Measurements from ENCODE around the gene FGD5.

Gene FGD5

GRCh38 chr3:14823910-14824629 is 5.3 kb downstream of the FGD5 start:
- no peaks in the 10 kb centered on the region for H3K4me1 ChIP-seq (ENCODE audit: control insufficient read depth, insufficient read depth, low read length)
- H3K9ac ChIP-seq (ENCODE audit: low read length): no peak overlapping the region
- H3K4me3 ChIP-seq (ENCODE audit: low read length): no peak overlapping the region
- peaks cover 4% of the 10 kb centered on the region for H3K27me3 ChIP-seq (ENCODE audit: control insufficient read depth, insufficient read depth, low read length)
- no peaks in the 10 kb centered on the region for H3K9me3 ChIP-seq (ENCODE audit: control insufficient read depth, low read length)
- H3K36me3 ChIP-seq (ENCODE audit: control insufficient read depth, insufficient read depth, low read length): no peaks in the 10 kb centered on the region

- no peaks in the 10 kb centered on the region for H3K4me1 ChIP-seq (ENCODE audit: control insufficient read depth, insufficient read depth, low read length)
- no peak overlapping the region for H3K4me3 ChIP-seq (ENCODE audit: low read length)
- no peak overlapping the region for H3K9ac ChIP-seq (ENCODE audit: low read length)
- H3K36me3 ChIP-seq (ENCODE audit: control insufficient read depth, insufficient read depth, low read length): no peaks in the 10 kb centered on the region
- no peaks in the 10 kb centered on the region for H3K9me3 ChIP-seq (ENCODE audit: control insufficient read depth, low read length)
- peaks cover 4% of the 10 kb centered on the region for H3K27me3 ChIP-seq (ENCODE audit: control insufficient read depth, insufficient read depth, low read length)
Observed at GRCh38 chr3:14824646-14825045, 5.9 kb downstream of the FGD5 start.

GRCh38 chr3:14826069-14826468 is 7.3 kb downstream of the FGD5 start:
- Histone ChIP-seq H3K4me3 (ENCODE audit: low read length) (no peak overlapping the region), H3K4me1 (ENCODE audit: control insufficient read depth, insufficient read depth, low read length) (no peaks in the 10 kb centered on the region), H3K36me3 (ENCODE audit: control insufficient read depth, insufficient read depth, low read length) (no peaks in the 10 kb centered on the region), H3K9ac (ENCODE audit: low read length) (no peak overlapping the region), H3K9me3 (ENCODE audit: control insufficient read depth, low read length) (no peaks in the 10 kb centered on the region), H3K27me3 (ENCODE audit: control insufficient read depth, insufficient read depth, low read length) (peaks cover 4% of the 10 kb centered on the region)

- Histone ChIP-seq H3K27me3 (ENCODE audit: control insufficient read depth, insufficient read depth, low read length) (peaks cover under 1% of the 10 kb centered on the region), H3K9me3 (ENCODE audit: control insufficient read depth, low read length) (no peaks in the 10 kb centered on the region), H3K36me3 (ENCODE audit: control insufficient read depth, insufficient read depth, low read length) (no peaks in the 10 kb centered on the region), H3K4me1 (ENCODE audit: control insufficient read depth, insufficient read depth, low read length) (no peaks in the 10 kb centered on the region), H3K4me3 (ENCODE audit: low read length) (no peak overlapping the region), H3K9ac (ENCODE audit: low read length) (no peak overlapping the region)
Observed at GRCh38 chr3:14827776-14828175, 9.0 kb downstream of the FGD5 start.

- Histone ChIP-seq H3K9ac (ENCODE audit: low read length) (no peak overlapping the region), H3K4me3 (ENCODE audit: low read length) (no peak overlapping the region), H3K27me3 (ENCODE audit: control insufficient read depth, insufficient read depth, low read length) (no peaks in the 10 kb centered on the region), H3K36me3 (ENCODE audit: control insufficient read depth, insufficient read depth, low read length) (no peaks in the 10 kb centered on the region), H3K4me1 (ENCODE audit: control insufficient read depth, insufficient read depth, low read length) (no peaks in the 10 kb centered on the region), H3K9me3 (ENCODE audit: control insufficient read depth, low read length) (no peaks in the 10 kb centered on the region)
Observed at GRCh38 chr3:14829811-14830210, 11.0 kb downstream of the FGD5 start.

GRCh38 chr3:14831916-14832450 is 13.2 kb downstream of the FGD5 start:
- H3K9ac ChIP-seq (ENCODE audit: low read length): no peak overlapping the region
- no peaks in the 10 kb centered on the region for H3K27me3 ChIP-seq (ENCODE audit: control insufficient read depth, insufficient read depth, low read length)
- no peaks in the 10 kb centered on the region for H3K36me3 ChIP-seq (ENCODE audit: control insufficient read depth, insufficient read depth, low read length)
- no peaks in the 10 kb centered on the region for H3K9me3 ChIP-seq (ENCODE audit: control insufficient read depth, low read length)
- H3K4me1 ChIP-seq (ENCODE audit: control insufficient read depth, insufficient read depth, low read length): peaks cover 6% of the 10 kb centered on the region
- H3K4me3 ChIP-seq (ENCODE audit: low read length): no peak overlapping the region

- H3K36me3 ChIP-seq (ENCODE audit: control insufficient read depth, insufficient read depth, low read length): no peaks in the 10 kb centered on the region
- H3K4me3 ChIP-seq (ENCODE audit: low read length): no peak overlapping the region
- H3K9me3 ChIP-seq (ENCODE audit: control insufficient read depth, low read length): no peaks in the 10 kb centered on the region
- H3K9ac ChIP-seq (ENCODE audit: low read length): no peak overlapping the region
- no peaks in the 10 kb centered on the region for H3K27me3 ChIP-seq (ENCODE audit: control insufficient read depth, insufficient read depth, low read length)
- peaks cover 12% of the 10 kb centered on the region for H3K4me1 ChIP-seq (ENCODE audit: control insufficient read depth, insufficient read depth, low read length)
Observed at GRCh38 chr3:14832975-14833722, 14.4 kb downstream of the FGD5 start.

GRCh38 chr3:14834121-14834520 is 15.4 kb downstream of the FGD5 start:
- no peak overlapping the region for H3K9ac ChIP-seq (ENCODE audit: low read length)
- no peaks in the 10 kb centered on the region for H3K9me3 ChIP-seq (ENCODE audit: control insufficient read depth, low read length)
- H3K27me3 ChIP-seq (ENCODE audit: control insufficient read depth, insufficient read depth, low read length): peaks cover 5% of the 10 kb centered on the region
- no peak overlapping the region for H3K4me3 ChIP-seq (ENCODE audit: low read length)
- H3K4me1 ChIP-seq (ENCODE audit: control insufficient read depth, insufficient read depth, low read length): peaks cover 12% of the 10 kb centered on the region
- H3K36me3 ChIP-seq (ENCODE audit: control insufficient read depth, insufficient read depth, low read length): no peaks in the 10 kb centered on the region

GRCh38 chr3:14834807-14835466 is 16.2 kb downstream of the FGD5 start:
- Histone ChIP-seq H3K4me3 (ENCODE audit: low read length) (no peak overlapping the region), H3K36me3 (ENCODE audit: control insufficient read depth, insufficient read depth, low read length) (no peaks in the 10 kb centered on the region), H3K9me3 (ENCODE audit: control insufficient read depth, low read length) (no peaks in the 10 kb centered on the region), H3K4me1 (ENCODE audit: control insufficient read depth, insufficient read depth, low read length) (peaks cover 12% of the 10 kb centered on the region), H3K27me3 (ENCODE audit: control insufficient read depth, insufficient read depth, low read length) (peaks cover 5% of the 10 kb centered on the region), H3K9ac (ENCODE audit: low read length) (no peak overlapping the region)

GRCh38 chr3:14836049-14836468 is 17.3 kb downstream of the FGD5 start:
- H3K4me3 ChIP-seq (ENCODE audit: low read length): no peak overlapping the region
- peaks cover 12% of the 10 kb centered on the region for H3K4me1 ChIP-seq (ENCODE audit: control insufficient read depth, insufficient read depth, low read length)
- no peaks in the 10 kb centered on the region for H3K9me3 ChIP-seq (ENCODE audit: control insufficient read depth, low read length)
- H3K27me3 ChIP-seq (ENCODE audit: control insufficient read depth, insufficient read depth, low read length): peaks cover 8% of the 10 kb centered on the region
- H3K36me3 ChIP-seq (ENCODE audit: control insufficient read depth, insufficient read depth, low read length): no peaks in the 10 kb centered on the region
- no peak overlapping the region for H3K9ac ChIP-seq (ENCODE audit: low read length)

- Histone ChIP-seq H3K4me1 (ENCODE audit: control insufficient read depth, insufficient read depth, low read length) (peaks cover 16% of the 10 kb centered on the region), H3K9ac (ENCODE audit: low read length) (peak overlapping the region; percentile 22), H3K36me3 (ENCODE audit: control insufficient read depth, insufficient read depth, low read length) (no peaks in the 10 kb centered on the region), H3K27me3 (ENCODE audit: control insufficient read depth, insufficient read depth, low read length) (peaks cover 12% of the 10 kb centered on the region), H3K9me3 (ENCODE audit: control insufficient read depth, low read length) (no peaks in the 10 kb centered on the region), H3K4me3 (ENCODE audit: low read length) (no peak overlapping the region)
Observed at GRCh38 chr3:14837186-14837877, 18.6 kb downstream of the FGD5 start.

All from mucosa of stomach (tissue), 1 donor.